ENCODE data around the gene MED29. TPM values are rescaled to one million over a fixed set of nuclear protein-coding genes. Genes with fewer than 3 reads are reported as not detected.

The MED29 gene
- total RNA-seq: 19.3 and 29.7 TPM in 2 replicates

DNA sequence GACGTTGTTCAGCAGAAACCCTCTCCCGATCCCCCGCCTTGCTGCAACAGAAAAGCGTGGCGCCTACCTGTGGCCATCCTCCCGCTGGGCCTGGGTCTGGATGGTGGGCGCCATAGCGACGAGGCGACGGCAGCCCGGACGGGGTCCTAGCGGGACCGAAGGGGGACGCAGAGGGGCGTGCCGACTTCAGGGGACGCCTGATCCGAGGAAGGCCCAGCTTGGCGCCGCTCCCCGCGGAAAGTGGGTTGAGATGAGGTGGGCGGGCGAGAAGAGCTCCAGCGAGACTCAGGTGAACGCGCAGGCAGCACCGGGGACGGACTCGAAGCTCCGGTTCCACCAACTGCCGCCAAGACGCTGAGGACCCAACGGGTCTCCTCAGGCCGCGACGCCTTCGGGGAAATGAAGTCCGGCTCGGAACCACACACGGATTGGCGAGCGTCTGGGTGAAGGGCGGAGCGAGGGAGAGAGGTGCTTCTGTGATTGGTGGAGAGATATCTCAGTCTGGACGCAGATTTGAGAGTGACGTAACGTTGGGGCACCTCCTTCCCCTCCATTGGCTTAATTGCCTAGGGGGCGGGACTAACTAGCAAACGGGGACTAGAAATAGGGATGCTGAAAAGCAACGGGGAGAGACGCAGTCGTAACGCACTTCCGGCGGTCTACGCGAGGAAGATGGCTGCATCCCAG, at the start of gene MED29, which contains the start of gene PAF1:
Gene MED29 (plus strand): TSS at position 628 of the 687 bp plus-strand sequence. CDS start 45 bp downstream, at position 673.
Gene PAF1 (minus strand): TSS at position 356 of the 687 bp plus-strand sequence. CDS start 242 bp downstream, at position 114.
- peak; percentile 99 for DNase-seq (ENCODE audit: low read depth)

GRCh38 chr19:39341719-39342604, 49.2 kb upstream of the MED29 start, which contains the start of gene SAMD4B:
Gene SAMD4B (plus strand): TSS chr19:39342421. CDS start chr19:39356894, 14,473 bp downstream.
- peak; percentile 84 for DNase-seq (ENCODE audit: low read depth)

DNA sequence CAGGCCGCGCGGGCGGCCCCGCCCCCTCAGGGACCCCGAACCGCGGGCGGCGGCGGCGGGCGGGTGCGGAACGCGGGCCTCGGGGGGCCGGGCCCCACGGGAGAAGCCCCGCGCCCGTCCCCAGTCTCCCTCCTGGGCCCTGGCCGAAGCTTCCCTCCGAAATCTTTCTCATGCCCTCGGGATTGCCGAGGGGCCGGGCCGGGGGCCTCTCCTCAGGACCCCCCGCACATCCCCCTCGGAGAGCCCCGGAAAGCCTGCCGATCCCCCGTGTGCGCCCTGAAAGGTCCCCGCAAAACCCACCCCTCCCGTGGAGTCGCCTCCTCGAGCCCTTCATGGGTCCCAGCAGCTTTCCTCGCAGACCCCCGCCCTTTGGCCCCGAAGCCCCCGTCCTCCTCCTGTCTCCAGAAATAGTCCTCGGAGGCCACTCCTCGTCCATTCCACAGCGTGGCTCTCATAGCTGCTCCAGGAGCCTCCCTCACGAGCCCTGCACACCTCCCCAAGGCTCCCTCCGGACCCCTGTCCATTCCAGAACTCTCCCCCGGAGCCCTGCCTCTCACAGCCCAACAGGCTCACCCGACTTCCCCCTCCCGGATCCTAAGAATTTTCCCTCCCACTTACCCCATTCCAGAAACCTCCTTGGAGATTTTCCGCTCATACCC, 48.4 kb upstream of the MED29 start:
- no peak for DNase-seq (ENCODE audit: low read depth)

DNA sequence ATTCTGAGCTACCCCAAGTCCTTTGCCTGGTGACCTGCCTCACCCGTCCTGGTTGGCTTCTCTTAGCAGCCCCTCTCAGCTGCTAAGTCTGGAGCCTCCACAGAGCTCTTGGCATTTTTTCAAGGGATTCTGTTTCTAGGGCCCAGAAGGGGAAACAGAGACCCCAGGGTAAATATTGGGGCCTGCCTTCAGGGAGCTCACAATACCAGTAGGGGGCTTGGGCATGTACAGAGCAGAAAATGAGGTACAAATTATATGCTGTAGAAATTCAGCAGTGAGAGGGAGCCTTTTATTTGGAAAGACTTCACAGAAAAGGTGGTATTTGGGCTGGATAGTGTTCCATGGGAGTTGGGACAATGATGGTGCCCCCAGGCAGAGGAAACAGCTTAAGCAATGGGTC, 45.2 kb upstream of the MED29 start:
- DNase-seq (ENCODE audit: low read depth): no peak

DNA sequence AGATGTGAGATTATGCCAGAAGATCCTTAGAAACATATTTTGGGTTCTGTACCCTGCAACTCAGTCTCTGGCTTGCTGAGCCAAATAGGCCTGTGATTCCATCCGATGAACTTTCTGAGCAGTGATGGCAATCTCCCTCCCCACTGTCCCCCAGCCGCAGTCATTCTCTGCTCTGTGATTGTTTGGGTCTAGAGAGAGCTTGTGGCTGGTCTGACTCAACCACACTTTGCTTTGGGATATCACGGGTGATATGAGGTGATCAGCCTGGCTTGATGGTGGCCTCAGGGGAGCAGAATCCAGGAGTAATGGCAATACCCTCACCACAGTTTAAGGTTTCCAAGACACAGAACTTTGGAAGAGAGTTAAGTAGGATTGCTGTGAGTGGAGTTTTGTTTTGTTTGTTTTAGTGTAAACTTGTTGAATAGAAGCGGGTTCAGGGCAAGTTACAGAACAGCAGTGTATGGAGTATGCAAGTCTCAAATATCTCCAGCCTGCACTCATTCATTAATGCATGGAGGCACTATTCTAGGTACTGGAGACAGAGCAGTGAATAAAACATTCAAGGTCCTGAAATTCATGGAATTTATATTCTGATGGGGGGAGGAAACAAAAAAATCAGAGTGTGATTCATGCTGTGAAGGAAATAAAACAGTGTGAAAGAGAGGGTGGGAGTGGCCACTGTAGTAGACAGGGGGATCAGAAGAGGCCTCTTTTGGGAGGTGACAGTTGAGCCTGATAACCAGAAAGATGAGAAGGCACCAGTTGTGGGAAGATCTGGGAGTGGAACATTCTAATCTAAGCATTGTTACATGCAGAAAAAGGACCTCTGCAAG, 43.6 kb upstream of the MED29 start:
- no peak for DNase-seq (ENCODE audit: low read depth)

- DNase-seq (ENCODE audit: low read depth): no peak
Observed at GRCh38 chr19:39349326-39349725, 41.9 kb upstream of the MED29 start.

- no peak for DNase-seq (ENCODE audit: low read depth)
Observed at GRCh38 chr19:39350156-39350555, 41.0 kb upstream of the MED29 start.

DNA sequence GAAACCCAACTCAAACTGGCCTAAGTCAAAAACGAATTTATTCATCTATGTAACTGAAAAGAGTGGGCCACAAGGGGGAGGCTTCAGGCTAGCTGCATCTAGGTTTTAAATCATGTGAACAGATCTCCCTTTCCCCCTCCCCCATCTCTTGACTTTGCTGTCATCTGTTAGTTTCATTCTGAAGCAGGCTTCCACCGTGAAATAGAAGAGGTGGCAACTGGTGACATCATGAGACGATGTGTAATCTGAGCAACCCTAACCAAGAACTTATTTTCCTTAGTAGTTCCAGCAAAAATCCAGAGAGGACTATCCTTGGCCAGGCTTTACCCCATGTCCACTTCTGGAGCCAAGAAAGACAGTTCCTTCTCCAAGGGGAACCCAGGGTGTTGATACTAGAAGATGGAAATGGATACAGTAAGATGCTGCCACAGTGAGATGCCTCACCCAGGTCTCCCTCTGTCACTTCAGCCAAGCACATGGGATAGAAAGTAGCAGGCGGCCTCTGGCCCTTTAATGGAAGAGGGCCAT, 39.6 kb upstream of the MED29 start:
- no peak for DNase-seq (ENCODE audit: low read depth)

- no peak for DNase-seq (ENCODE audit: low read depth)
Observed at GRCh38 chr19:39352381-39353255, 38.6 kb upstream of the MED29 start.

- no peak for DNase-seq (ENCODE audit: low read depth)
Observed at GRCh38 chr19:39355253-39355652, 35.9 kb upstream of the MED29 start.

- DNase-seq (ENCODE audit: low read depth): no peak
Observed at GRCh38 chr19:39356073-39356472, 35.1 kb upstream of the MED29 start.

- no peak for DNase-seq (ENCODE audit: low read depth)
Observed at GRCh38 chr19:39356647-39357046, 34.5 kb upstream of the MED29 start.

GRCh38 chr19:39359026-39359425, 32.2 kb upstream of the MED29 start:
- no peak for DNase-seq (ENCODE audit: low read depth)

GRCh38 chr19:39360599-39360998, 30.6 kb upstream of the MED29 start:
- no peak for DNase-seq (ENCODE audit: low read depth)

DNA sequence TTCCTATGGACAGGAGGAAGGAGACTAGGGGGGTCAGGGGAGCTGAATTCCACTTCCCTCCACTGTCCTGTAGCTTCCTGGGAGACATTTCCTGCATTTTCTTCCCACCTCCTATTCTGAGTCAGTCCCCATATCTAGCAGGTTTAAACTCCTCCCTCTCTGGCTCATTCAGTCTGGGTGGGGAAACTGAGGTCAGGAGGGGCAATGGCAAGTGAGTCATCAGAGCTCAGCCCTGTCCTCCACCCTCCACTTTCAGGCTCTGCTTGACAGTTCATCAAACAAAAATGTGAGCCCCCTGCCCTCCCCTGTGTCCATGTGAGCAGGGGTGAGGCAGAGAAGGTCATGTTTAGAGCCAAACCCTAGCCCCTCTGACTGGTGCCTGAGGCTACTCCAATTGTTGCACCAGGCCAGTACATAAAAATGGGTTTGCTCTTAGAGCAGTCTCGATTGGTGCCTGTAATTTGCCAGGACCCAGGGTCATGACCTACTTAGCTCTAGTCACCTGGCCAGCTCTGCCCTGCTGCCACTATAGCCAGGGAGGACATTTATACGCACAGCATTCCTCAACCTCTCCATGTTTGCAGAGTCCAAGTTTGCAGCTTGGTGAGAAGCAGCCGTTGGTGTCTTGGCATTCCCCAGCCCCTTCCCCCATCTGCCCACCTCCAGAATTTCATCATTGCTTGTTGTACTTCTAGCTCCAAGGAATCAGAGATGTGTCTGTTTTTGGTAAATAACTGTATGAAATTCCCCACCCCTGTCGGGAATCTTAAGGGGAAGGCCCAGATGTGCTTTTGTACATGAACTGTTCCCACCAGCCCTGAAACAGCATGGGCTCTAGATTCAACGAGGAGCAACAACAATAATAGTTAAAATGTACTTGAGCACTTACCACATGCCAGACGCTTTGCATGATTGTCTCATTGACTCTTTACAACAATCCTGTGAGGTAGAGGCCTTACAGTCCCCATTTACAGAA, 28.2 kb upstream of the MED29 start:
- peak; percentile 90 for DNase-seq (ENCODE audit: low read depth)

DNA sequence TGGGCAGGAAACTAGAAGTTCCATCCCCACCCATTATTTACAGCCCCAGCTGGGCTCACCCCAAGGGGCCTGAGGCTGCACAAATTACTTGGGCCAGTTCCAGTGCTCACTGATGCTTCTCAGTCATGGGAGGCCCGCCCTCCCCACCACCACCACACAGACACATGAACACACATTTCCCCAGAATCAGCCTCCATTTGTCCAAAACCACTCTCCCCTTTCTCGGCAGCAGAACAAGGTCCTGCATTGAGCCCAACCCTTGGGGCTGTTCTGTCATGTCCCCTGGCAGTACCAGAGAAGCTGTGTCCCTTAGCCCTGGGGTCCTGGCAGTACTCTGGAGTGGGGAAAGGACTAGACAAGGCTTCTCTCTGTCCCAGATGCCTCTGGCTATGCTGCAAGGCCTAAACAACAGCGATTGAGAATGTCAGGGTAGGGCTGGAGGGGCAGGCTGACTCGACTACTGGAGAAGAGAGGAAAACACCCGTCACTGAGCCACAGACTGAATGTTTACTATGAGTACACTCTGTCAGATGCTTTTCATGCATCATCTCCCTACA, 27.2 kb upstream of the MED29 start:
- peak; percentile 66 for DNase-seq (ENCODE audit: low read depth)

- DNase-seq (ENCODE audit: low read depth): no peak
Observed at GRCh38 chr19:39365531-39365930, 25.6 kb upstream of the MED29 start.

DNA sequence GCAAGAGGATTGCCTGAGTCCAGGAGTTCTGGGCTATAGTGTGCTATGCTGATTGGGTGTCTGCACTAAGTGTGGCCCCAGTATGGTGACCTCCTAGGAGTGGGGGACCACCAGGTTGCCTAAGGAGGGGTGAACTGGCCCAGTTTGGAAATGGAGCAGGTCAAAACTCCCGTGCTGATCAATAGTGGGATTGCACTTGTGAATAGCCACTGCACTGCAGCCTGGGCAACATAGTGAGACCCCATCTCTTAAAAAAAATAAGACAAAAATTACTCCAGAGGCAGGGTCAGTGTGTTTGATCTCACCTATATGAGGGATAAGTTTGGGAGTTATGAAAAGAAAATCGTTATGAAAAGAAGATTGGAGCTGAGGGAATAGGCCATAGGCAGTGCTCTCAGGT, 22.0 kb upstream of the MED29 start:
- DNase-seq (ENCODE audit: low read depth): no peak

GRCh38 chr19:39370735-39371134, 20.4 kb upstream of the MED29 start:
- DNase-seq (ENCODE audit: low read depth): no peak
